ENCODE data around the gene NACA.
"Not testable (repeated sequence)": the region's sequence is repeated elsewhere in the genome, so short reads cannot be mapped to it uniquely, and the experiment has no call there.

The NACA gene

DNA sequence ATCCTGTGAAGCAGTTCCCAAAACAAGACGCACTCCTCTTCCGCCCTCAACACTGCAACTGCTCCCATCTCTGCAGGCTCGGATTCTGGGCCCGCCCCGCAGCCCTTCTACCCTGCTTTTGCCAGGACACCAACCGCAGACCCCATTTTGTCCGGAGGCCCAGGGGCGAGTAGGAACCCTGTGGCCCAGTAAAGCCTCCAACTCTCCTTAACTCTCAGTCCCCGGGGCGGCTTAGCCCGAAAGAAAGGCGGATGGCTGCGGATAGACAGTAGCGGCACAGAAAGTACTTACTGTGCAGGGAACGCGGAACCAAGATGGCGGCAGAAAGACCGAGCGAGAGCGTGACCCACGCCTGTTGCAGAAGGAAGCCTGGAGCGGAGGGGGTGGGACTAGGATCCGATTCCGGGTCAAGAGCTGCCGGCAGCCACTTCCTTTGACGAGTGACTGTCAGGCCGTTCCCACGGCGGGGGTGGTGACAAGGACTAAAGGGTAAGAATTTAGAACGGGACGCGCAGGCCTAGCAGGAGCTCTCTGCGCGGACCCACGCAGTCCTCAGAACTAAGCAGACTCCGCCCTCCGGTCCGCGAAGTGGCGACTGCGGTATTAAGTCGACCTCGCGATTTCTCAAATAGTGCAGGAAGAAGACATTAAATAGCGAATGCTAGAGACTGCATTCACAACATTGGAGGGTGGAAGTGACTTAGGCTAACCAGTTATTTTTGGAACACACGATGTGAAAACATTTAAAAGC lies at the start of gene NACA:
Gene NACA (minus strand): TSS at position 328 of the 751 bp plus-strand sequence. CDS start 778 bp downstream, outside the sequence.
- peak; percentile 98 for DNase-seq (ENCODE audit: low spot score)

DNA sequence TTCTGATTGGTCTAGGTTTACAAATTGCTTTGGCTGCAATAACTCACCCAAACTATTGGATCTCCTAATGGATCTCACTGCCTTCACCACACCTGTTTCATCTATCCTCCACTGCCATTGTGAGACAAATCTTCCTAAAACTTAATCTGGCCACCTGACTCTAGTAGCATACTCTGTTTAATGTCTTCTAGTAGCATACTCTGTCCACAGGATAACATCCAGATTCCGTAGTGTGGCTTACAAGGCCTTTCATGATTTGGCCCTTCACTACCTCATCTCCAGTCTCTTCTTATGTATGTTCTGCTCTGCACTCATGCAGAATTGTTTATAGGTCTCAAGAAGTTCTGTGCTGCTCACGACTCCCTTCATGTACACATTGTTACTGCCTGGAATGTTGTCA lies 48.0 kb upstream of the NACA start:
- DNase-seq (ENCODE audit: low spot score) = no peak

DNA sequence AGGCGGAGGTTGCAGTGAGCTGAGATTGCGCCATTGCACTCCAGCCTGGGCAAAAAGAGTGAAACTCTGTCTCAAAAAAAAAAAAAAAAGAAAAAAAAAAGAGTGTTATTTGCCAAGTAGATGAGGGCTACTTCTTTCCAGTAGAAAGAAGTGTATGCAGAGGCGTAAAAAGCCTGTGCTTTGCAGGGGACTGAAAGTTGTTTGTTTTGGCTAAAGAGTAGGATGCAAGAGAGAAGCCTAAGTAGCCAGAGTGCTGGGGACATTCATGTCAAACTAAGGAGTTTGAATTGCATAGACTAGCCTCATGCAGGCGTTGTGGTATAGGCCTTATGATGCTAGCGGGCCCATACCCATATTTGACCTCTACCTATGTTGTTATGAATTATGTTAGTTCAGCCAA lies 47.5 kb upstream of the NACA start:
- DNase-seq (ENCODE audit: low spot score) = no peak

GRCh38 chr12:56769868-56770267 lies 44.8 kb upstream of the NACA start:
- no peak for DNase-seq (ENCODE audit: low spot score)

DNA sequence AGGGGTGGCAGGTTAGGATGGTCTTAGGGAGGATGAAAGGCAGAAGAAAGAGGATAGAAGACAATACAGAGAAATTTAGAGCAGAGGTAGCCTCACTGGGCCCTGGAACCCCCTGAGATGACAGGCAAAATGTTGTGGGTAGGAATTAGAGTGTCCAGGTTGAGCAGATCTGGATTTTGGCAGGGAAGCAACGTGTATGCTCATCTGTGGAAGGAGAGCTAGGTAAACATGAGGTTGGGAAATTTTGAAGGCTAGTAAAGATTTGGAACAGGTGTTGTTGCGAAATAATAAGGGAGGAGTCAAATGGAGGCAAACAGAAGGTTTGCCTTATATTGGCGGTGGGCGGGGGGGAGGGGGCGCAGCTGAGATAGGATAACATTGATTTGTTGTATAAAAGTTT lies 43.3 kb upstream of the NACA start:
- DNase-seq (ENCODE audit: low spot score) = no peak

DNA sequence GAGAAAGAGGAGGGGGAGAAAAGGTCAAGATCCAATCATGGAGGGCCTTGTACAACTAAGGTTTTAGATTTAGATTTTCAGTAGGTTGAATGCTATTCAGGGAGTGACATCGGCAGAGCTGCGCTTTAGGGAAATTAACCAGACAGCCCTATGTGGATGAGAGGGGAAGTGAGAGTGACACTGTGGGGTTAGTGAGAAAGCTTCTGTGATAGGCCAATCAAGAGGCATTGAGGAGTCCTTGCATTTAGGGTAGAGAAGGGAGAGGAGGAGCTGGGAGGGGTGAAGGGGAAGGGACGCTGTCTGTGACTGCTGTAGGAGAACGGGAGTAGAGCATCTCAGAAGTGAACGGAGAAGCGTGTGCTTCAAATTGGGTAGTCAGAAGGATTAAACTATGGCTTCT lies 41.4 kb upstream of the NACA start:
- no peak for DNase-seq (ENCODE audit: low spot score)

GRCh38 chr12:56763753-56764657 lies 38.9 kb upstream of the NACA start:
- peak; percentile 38 for DNase-seq (ENCODE audit: low spot score)

- DNase-seq (ENCODE audit: low spot score) = no peak
Measured at GRCh38 chr12:56761812-56762211, 36.7 kb upstream of the NACA start.

DNA sequence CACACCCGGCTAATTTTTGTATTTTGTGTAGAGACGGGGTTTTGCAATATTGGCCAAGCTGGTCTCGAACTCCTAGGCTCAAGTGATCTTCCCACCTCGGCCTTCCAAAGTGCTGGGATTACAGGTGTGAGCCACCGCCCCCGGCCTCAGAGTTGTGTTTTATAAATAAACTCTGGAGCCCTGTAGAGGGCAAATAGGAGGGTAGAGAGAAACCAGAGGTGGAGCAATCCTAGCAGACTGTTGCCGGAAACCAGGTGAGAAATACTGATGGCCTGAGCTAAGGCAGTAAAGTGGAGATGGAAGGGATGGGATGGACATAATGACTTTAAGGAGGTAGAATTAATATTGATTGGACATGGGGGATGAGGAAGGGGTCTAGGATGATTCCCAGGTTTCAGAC lies 35.4 kb upstream of the NACA start:
- DNase-seq (ENCODE audit: low spot score) = no peak

- no peak for DNase-seq (ENCODE audit: low spot score)
Measured at GRCh38 chr12:56759263-56759908, 34.3 kb upstream of the NACA start.

DNA sequence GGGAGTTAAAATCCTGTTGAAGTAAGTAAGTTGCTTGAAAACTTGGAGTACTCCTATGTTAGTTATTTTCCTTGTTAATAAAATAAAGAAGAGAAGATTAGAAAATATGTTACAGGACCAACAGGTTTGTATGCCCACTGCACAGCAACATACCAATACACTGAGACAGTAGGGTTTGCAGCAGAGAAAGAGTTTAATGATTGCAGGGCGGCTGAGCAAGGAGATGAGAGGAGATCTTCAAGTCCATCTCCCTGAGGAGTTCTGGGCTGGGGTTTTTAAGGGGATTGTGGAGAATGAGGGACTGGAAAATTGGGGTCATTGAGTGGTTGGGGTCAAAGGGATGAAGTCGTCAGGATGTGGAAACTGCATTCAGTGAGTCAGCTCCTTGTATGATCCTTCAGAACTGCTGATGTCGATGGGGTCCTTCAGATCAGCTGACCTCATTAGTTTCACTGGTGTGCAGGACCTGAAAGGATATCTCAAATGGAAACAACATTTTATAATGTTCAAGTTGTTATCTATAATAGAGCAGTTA lies 33.7 kb upstream of the NACA start:
- DNase-seq (ENCODE audit: low spot score) = no peak

GRCh38 chr12:56757971-56758370 lies 32.9 kb upstream of the NACA start:
- DNase-seq (ENCODE audit: low spot score) = not testable (repeated sequence)

DNA sequence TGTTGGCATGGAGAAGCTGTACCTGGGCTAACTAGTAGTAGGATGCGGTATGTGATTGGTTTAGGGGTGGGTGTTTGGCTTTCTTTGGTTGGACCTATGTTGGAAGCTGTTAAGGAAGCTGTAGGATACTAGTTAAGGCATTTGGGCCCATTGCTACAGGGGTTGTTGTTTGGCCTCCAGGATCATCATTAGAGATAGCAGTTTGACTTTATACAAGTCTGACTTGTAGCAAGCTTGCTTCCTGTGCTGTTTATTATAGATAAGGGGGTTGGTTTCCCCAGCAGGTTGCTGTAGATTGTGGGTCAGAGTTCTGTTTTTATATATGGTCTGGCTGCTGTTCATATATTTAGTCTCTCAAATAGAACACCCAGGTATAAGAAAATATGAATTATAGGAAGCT lies 28.5 kb upstream of the NACA start:
- no peak for DNase-seq (ENCODE audit: low spot score)

DNA sequence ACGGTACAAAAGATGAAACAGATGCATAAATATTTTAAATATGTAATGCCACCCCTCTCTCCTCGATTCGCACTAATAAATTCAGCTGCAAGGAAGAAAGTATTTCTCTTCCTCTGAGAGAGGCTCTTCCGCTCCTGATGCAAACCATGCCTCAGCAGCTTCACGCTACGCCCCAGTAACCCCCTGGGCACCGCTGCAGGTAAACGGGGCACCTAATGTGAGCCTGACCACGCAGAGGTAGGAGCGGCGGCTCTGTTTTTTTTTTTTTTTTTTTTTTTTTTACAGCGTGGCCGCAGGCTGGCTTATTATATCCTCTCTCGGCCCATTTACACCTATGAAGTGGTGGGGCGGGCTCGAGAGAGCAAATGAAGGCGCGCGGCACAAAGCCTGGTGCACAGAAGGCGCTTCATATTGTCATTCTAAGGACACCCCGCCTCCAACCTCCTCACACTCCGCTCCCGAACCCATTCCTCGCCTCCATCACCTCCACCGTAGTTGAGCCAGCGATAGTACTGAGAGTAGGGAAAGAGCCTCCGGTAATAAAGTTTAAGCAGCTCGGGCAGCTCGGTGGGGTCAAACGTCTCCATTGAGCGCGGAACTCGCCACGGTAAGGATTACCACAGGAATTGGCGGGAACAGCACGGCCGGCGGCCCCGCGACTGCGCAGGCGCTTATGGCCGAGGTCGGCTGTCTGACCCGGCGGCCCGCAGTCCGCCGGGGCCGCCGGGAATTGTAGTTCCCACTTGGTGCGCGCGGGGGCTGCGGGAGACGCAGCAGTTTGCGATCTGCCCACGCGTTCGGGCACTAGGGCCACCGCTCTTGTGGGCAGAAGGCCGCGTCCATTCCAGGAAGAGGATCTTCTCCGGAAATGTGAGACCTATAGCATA lies 26.9 kb upstream of the NACA start, which contains the start of gene PRIM1:
Gene PRIM1 (minus strand): TSS at position 612 of the 887 bp plus-strand sequence. CDS start 25 bp downstream, at position 587.
- DNase-seq (ENCODE audit: low spot score) = peak; percentile 91

- DNase-seq (ENCODE audit: low spot score) = not testable (repeated sequence)
Measured at GRCh38 chr12:56750596-56750995, 25.5 kb upstream of the NACA start.

DNA sequence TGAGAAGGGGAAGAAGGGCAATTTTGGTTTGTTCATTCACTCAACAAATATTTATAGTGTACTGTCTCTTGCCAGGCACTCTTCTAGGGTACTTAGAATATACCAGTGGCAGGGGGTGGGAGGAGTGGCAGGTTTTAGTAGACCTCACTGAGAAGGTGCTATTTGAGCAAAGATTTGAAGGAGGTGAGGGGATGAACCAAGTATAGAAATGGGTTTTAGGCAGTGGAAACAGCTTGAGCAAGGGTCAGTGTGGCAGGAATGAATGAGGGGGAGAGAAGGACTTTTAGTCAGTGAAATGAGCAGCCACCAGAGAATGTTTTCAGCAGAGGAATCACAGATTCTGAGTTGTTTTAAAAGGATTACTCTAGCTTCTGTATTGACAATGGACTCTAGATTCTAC lies 24.8 kb upstream of the NACA start:
- DNase-seq (ENCODE audit: low spot score) = no peak

GRCh38 chr12:56749359-56749758 lies 24.3 kb upstream of the NACA start:
- no peak for DNase-seq (ENCODE audit: low spot score)

GRCh38 chr12:56728139-56728861 lies 3.2 kb upstream of the NACA start:
- no peak for DNase-seq (ENCODE audit: low spot score)

DNA sequence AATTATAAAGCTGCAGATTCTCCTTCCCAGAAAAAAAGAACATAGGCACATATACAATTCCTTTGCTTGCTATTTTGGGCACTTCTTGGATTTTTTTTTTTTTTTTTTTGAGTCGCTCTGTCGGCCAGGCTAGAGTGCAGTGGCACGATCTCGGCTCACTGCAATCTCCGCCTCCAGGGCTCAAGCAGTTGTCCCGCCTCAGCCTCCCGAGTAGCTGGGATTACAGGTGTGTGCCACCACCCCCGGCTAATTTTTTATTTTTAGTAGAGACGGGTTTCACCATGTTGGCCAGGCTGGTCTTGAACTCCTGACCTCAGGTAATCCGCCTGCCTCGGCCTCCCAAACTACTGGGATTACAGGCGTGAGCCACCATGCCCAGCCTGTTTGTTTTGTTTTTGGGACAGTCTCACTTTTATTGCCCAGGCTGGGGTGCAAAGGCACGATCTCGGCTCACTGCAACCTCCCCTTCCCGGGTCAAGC lies 1.1 kb upstream of the NACA start:
- not testable (repeated sequence) for DNase-seq (ENCODE audit: low spot score)

- no peak for DNase-seq (ENCODE audit: low spot score)
Measured at GRCh38 chr12:56725723-56726102, 614 bp upstream of the NACA start.

GRCh38 chr12:56724701-56724971 lies 463 bp downstream of the NACA start:
- no peak for DNase-seq (ENCODE audit: low spot score)

Measured in hepatic stellate cell (primary cell).